ENCODE results near the gene DNAJC5.
A peak's percentile ranks its signal among the peaks of the same experiment; 100 is the strongest.
"Not testable (repeated sequence)": the region's sequence is repeated elsewhere in the genome, so short reads cannot be mapped to it uniquely, and the experiment has no call there.

DNAJC5 gene

GRCh38 chr20:63898882-63899558 is 4.1 kb downstream of the DNAJC5 start:
- H3K9ac ChIP-seq (ENCODE audit: low read length): no peak overlapping the region
- peaks cover 4% of the 10 kb centered on the region for H3K36me3 ChIP-seq (ENCODE audit: control insufficient read depth, insufficient read depth, low read length, severe bottlenecking)
- DNase-seq (ENCODE audit: low read depth): no peak
- H3K9me3 ChIP-seq (ENCODE audit: control insufficient read depth, low read length): no peaks in the 10 kb centered on the region
- no peak overlapping the region for H3K4me3 ChIP-seq (ENCODE audit: low read length)
- H3K4me1 ChIP-seq (ENCODE audit: control insufficient read depth, insufficient read depth, low read length): peaks cover 17% of the 10 kb centered on the region
- H3K27me3 ChIP-seq (replicated peaks; ENCODE audit: control insufficient read depth, insufficient read depth, low read length): no peaks in the 10 kb centered on the region

- H3K4me3 ChIP-seq (ENCODE audit: low read length): no peak overlapping the region
- peaks cover 14% of the 10 kb centered on the region for H3K4me1 ChIP-seq (ENCODE audit: control insufficient read depth, insufficient read depth, low read length)
- peaks cover 4% of the 10 kb centered on the region for H3K36me3 ChIP-seq (ENCODE audit: control insufficient read depth, insufficient read depth, low read length, severe bottlenecking)
- H3K9me3 ChIP-seq (ENCODE audit: control insufficient read depth, low read length): no peaks in the 10 kb centered on the region
- H3K27me3 ChIP-seq (replicated peaks; ENCODE audit: control insufficient read depth, insufficient read depth, low read length): no peaks in the 10 kb centered on the region
- H3K9ac ChIP-seq (ENCODE audit: low read length): no peak overlapping the region
- no peak for DNase-seq (ENCODE audit: low read depth)
Observed at GRCh38 chr20:63900413-63900812, 5.5 kb downstream of the DNAJC5 start.

GRCh38 chr20:63903796-63904561 is 9.1 kb downstream of the DNAJC5 start:
- Histone ChIP-seq H3K27me3 (replicated peaks; ENCODE audit: control insufficient read depth, insufficient read depth, low read length) (no peaks in the 10 kb centered on the region), H3K4me1 (ENCODE audit: control insufficient read depth, insufficient read depth, low read length) (peaks cover 13% of the 10 kb centered on the region), H3K9me3 (ENCODE audit: control insufficient read depth, low read length) (no peaks in the 10 kb centered on the region), H3K4me3 (ENCODE audit: low read length) (no peak overlapping the region), H3K9ac (ENCODE audit: low read length) (no peak overlapping the region), H3K36me3 (ENCODE audit: control insufficient read depth, insufficient read depth, low read length, severe bottlenecking) (no peaks in the 10 kb centered on the region)
- DNase-seq (ENCODE audit: low read depth): no peak

- Histone ChIP-seq H3K9ac (ENCODE audit: low read length) (no peak overlapping the region), H3K4me1 (ENCODE audit: control insufficient read depth, insufficient read depth, low read length) (peaks cover 13% of the 10 kb centered on the region), H3K27me3 (replicated peaks; ENCODE audit: control insufficient read depth, insufficient read depth, low read length) (no peaks in the 10 kb centered on the region), H3K9me3 (ENCODE audit: control insufficient read depth, low read length) (no peaks in the 10 kb centered on the region), H3K4me3 (ENCODE audit: low read length) (no peak overlapping the region), H3K36me3 (ENCODE audit: control insufficient read depth, insufficient read depth, low read length, severe bottlenecking) (no peaks in the 10 kb centered on the region)
- no peak for DNase-seq (ENCODE audit: low read depth)
Observed at GRCh38 chr20:63908008-63908682, 13.2 kb downstream of the DNAJC5 start.

- H3K4me3 ChIP-seq (ENCODE audit: low read length): no peak overlapping the region
- DNase-seq (ENCODE audit: low read depth): no peak
- H3K36me3 ChIP-seq (ENCODE audit: control insufficient read depth, insufficient read depth, low read length, severe bottlenecking): no peaks in the 10 kb centered on the region
Observed at GRCh38 chr20:63911176-63911575, 16.2 kb downstream of the DNAJC5 start.

GRCh38 chr20:63913768-63914167 is 18.8 kb downstream of the DNAJC5 start:
- Histone ChIP-seq H3K4me1 (ENCODE audit: control insufficient read depth, insufficient read depth, low read length) (peaks cover 5% of the 10 kb centered on the region), H3K9me3 (ENCODE audit: control insufficient read depth, low read length) (no peaks in the 10 kb centered on the region), H3K27me3 (replicated peaks; ENCODE audit: control insufficient read depth, insufficient read depth, low read length) (no peaks in the 10 kb centered on the region), H3K36me3 (ENCODE audit: control insufficient read depth, insufficient read depth, low read length, severe bottlenecking) (peaks cover 9% of the 10 kb centered on the region), H3K4me3 (ENCODE audit: low read length) (no peak overlapping the region), H3K9ac (ENCODE audit: low read length) (no peak overlapping the region)
- no peak for DNase-seq (ENCODE audit: low read depth)

More at GRCh38 chr20:63911176-63911575, 16.2 kb downstream of the DNAJC5 start:
- Histone ChIP-seq H3K27me3 (replicated peaks; ENCODE audit: control insufficient read depth, insufficient read depth, low read length) (no peaks in the 10 kb centered on the region), H3K4me1 (ENCODE audit: control insufficient read depth, insufficient read depth, low read length) (peaks cover 16% of the 10 kb centered on the region), H3K9me3 (ENCODE audit: control insufficient read depth, low read length) (no peaks in the 10 kb centered on the region), H3K9ac (ENCODE audit: low read length) (peak overlapping the region; percentile 42)

- no peak overlapping the region for H3K4me3 ChIP-seq (ENCODE audit: low read length)
- no peaks in the 10 kb centered on the region for H3K9me3 ChIP-seq (ENCODE audit: control insufficient read depth, low read length)
- H3K4me1 ChIP-seq (ENCODE audit: control insufficient read depth, insufficient read depth, low read length): peaks cover 3% of the 10 kb centered on the region
- DNase-seq (ENCODE audit: low read depth): no peak
- H3K9ac ChIP-seq (ENCODE audit: low read length): no peak overlapping the region
- no peaks in the 10 kb centered on the region for H3K27me3 ChIP-seq (replicated peaks; ENCODE audit: control insufficient read depth, insufficient read depth, low read length)
- peaks cover 17% of the 10 kb centered on the region for H3K36me3 ChIP-seq (ENCODE audit: control insufficient read depth, insufficient read depth, low read length, severe bottlenecking)
Observed at GRCh38 chr20:63915471-63915870, 20.5 kb downstream of the DNAJC5 start.

GRCh38 chr20:63916371-63916939 is 21.5 kb downstream of the DNAJC5 start:
- DNase-seq (ENCODE audit: low read depth); H3K9me3 ChIP-seq (ENCODE audit: control insufficient read depth, low read length); H3K4me1 ChIP-seq (ENCODE audit: control insufficient read depth, insufficient read depth, low read length); H3K27me3 ChIP-seq (replicated peaks; ENCODE audit: control insufficient read depth, insufficient read depth, low read length); H3K4me3 ChIP-seq (ENCODE audit: low read length); H3K9ac ChIP-seq (ENCODE audit: low read length): not testable (repeated sequence)
- H3K36me3 ChIP-seq (ENCODE audit: control insufficient read depth, insufficient read depth, low read length, severe bottlenecking): peaks cover 17% of the 10 kb centered on the region

- H3K4me3 ChIP-seq (ENCODE audit: low read length): no peak overlapping the region
- peaks cover 17% of the 10 kb centered on the region for H3K36me3 ChIP-seq (ENCODE audit: control insufficient read depth, insufficient read depth, low read length, severe bottlenecking)
- no peaks in the 10 kb centered on the region for H3K9me3 ChIP-seq (ENCODE audit: control insufficient read depth, low read length)
- peaks cover 3% of the 10 kb centered on the region for H3K4me1 ChIP-seq (ENCODE audit: control insufficient read depth, insufficient read depth, low read length)
- H3K9ac ChIP-seq (ENCODE audit: low read length): no peak overlapping the region
- no peaks in the 10 kb centered on the region for H3K27me3 ChIP-seq (replicated peaks; ENCODE audit: control insufficient read depth, insufficient read depth, low read length)
- DNase-seq (ENCODE audit: low read depth): no peak
Observed at GRCh38 chr20:63917811-63918210, 22.9 kb downstream of the DNAJC5 start.

- no peak overlapping the region for H3K4me3 ChIP-seq (ENCODE audit: low read length)
- peaks cover 17% of the 10 kb centered on the region for H3K36me3 ChIP-seq (ENCODE audit: control insufficient read depth, insufficient read depth, low read length, severe bottlenecking)
- peaks cover 3% of the 10 kb centered on the region for H3K4me1 ChIP-seq (ENCODE audit: control insufficient read depth, insufficient read depth, low read length)
- H3K9me3 ChIP-seq (ENCODE audit: control insufficient read depth, low read length): no peaks in the 10 kb centered on the region
- DNase-seq (ENCODE audit: low read depth): no peak
- H3K27me3 ChIP-seq (replicated peaks; ENCODE audit: control insufficient read depth, insufficient read depth, low read length): no peaks in the 10 kb centered on the region
- no peak overlapping the region for H3K9ac ChIP-seq (ENCODE audit: low read length)
Observed at GRCh38 chr20:63919130-63919529, 24.2 kb downstream of the DNAJC5 start.

GRCh38 chr20:63920226-63920625 is 25.3 kb downstream of the DNAJC5 start:
- DNase-seq (ENCODE audit: low read depth): no peak
- peaks cover 3% of the 10 kb centered on the region for H3K4me1 ChIP-seq (ENCODE audit: control insufficient read depth, insufficient read depth, low read length)

More at GRCh38 chr20:63920226-63920625, 25.3 kb downstream of the DNAJC5 start:
- no peaks in the 10 kb centered on the region for H3K9me3 ChIP-seq (ENCODE audit: control insufficient read depth, low read length)
- H3K9ac ChIP-seq (ENCODE audit: low read length): no peak overlapping the region
- peaks cover 17% of the 10 kb centered on the region for H3K36me3 ChIP-seq (ENCODE audit: control insufficient read depth, insufficient read depth, low read length, severe bottlenecking)
- no peak overlapping the region for H3K4me3 ChIP-seq (ENCODE audit: low read length)
- H3K27me3 ChIP-seq (replicated peaks; ENCODE audit: control insufficient read depth, insufficient read depth, low read length): no peaks in the 10 kb centered on the region
